GM23248 (cell line): Measurements from ENCODE around the gene SYP.

Experiments
- EZH2 ChIP-seq: fragments of 200-600 bp; sonication (generic); IDR thresholded peaks from 2 replicates; pipeline ENCODE4 v1.6.1; 2018; ENCODE audit warnings: antibody characterized with exemption, mild to moderate bottlenecking; ENCODE audit not compliant: insufficient read depth, poor library complexity, severe bottlenecking
- EZH2phosphoT487 ChIP-seq: fragments of 200-600 bp; sonication (generic); IDR thresholded peaks from 2 replicates; pipeline ENCODE4 v1.6.1; 2018; ENCODE audit warnings: antibody characterized with exemption, moderate library complexity, mild to moderate bottlenecking, low read depth; ENCODE audit not compliant: insufficient read depth

- TF ChIP-seq EZH2phosphoT487 (no peak), EZH2 (no peak)
These were observed 38.7 kb upstream of the SYP start for GRCh38 chrX:49238735-49239134.
